Measurements from ENCODE around the gene DSN1. TPM values are rescaled to one million over a fixed set of nuclear protein-coding genes. Genes with fewer than 3 reads are reported as not detected.
A peak's percentile ranks its signal among the peaks of the same experiment; 100 is the strongest.

DSN1 gene
- polyA plus RNA-seq, 2 of the 4 experiments (the other 2 are of a cell fraction), result 38.2 to 41.3 TPM

- POLR2A ChIA-PET, result no interaction called here
- ATAC-seq, result peak; percentile 19 to 40; a peak in 2 of 6 replicates
- DNase-seq (ENCODE audit: low read depth in 1 of 2, low spot score in 1 of 2), result no peak
- Histone ChIP-seq H3K9me3 (no peaks in the 10 kb centered on the region), H3K4me3 (no peak overlapping the region), H3K4me2 (no peak overlapping the region), H3K4me1 (no peaks in the 10 kb centered on the region), H3K27ac (0 out of 6 replicates have a peak overlapping the region, but pooled peaks of 1 of the 2 experiments have one; percentile 15)
- no peak for FAIRE-seq
- 82% methylated on average over 3 of the region's 7 CpGs for WGBS (ENCODE audit: missing lambda C conversion rate)
- TF ChIP-seq CHD2 (IDR thresholded peaks at IDR 0.05; ENCODE audit: low read length, partially characterized antibody), result no peak
- TF ChIP-seq FOXS1 (CRISPR knock-in tag; IDR thresholded peaks at IDR 0.05), result no peak
- no peak for TF ChIP-seq ELK1 (IDR thresholded peaks at IDR 0.05; ENCODE audit: low read depth, low read length)
- TF ChIP-seq RNF2 (IDR thresholded peaks at IDR 0.05; ENCODE audit: borderline replicate concordance, low read depth), result no peak
- no peak for TF ChIP-seq FOSL2 (IDR thresholded peaks at IDR 0.05)
- TF ChIP-seq FOSL2 (CRISPR knock-in tag; IDR thresholded peaks at IDR 0.05), result no peak
- TF ChIP-seq HDAC2 (IDR thresholded peaks at IDR 0.05), result no peak
- no peak for TF ChIP-seq EP300 (IDR thresholded peaks at IDR 0.05)
- TF ChIP-seq HOXB5 (CRISPR knock-in tag; IDR thresholded peaks at IDR 0.05), result no peak
- CTCF ChIA-PET, result interaction anchor here (6.8 kb wide), 1 partner anchor 13 kb away, joined by 48 read pairs; no protein-coding TSS in a partner anchor
These were observed 48.4 kb upstream of the DSN1 start for GRCh38 chr20:36821964-36822437.

- POLR2A ChIA-PET, result no interaction called here
- ATAC-seq, result no peak
- no peaks in the 10 kb centered on the region for H3K4me1 ChIP-seq
- H3K4me2 ChIP-seq, result no peak overlapping the region
- CTCF ChIA-PET, result interaction anchor here (1.3 to 6.8 kb wide), 2 partner anchors 12 to 46 kb away, joined by 3 to 48 read pairs; no protein-coding TSS in a partner anchor
- no peak overlapping the region for H3K27ac ChIP-seq
- no peaks in the 10 kb centered on the region for H3K9me3 ChIP-seq
- DNase-seq (ENCODE audit: low read depth in 1 of 2, low spot score in 1 of 2), result no peak
- WGBS (ENCODE audit: missing lambda C conversion rate), result 90% methylated on average over 5 of the region's 5 CpGs
- TF ChIP-seq EP300 (IDR thresholded peaks at IDR 0.05), result no peak
- no peak for TF ChIP-seq HOXB13 (CRISPR knock-in tag; IDR thresholded peaks at IDR 0.05; ENCODE audit: low read depth)
- TF ChIP-seq CEBPB (IDR thresholded peaks at IDR 0.05), result no peak
- no peak for TF ChIP-seq KDM1A (IDR thresholded peaks at IDR 0.05; ENCODE audit: low read depth)
- TF ChIP-seq PHF8 (IDR thresholded peaks at IDR 0.05; ENCODE audit: borderline replicate concordance, low read depth), result no peak
- no peak for TF ChIP-seq RNF2 (IDR thresholded peaks at IDR 0.05; ENCODE audit: borderline replicate concordance, low read depth)
- TF ChIP-seq RFX5 (IDR thresholded peaks at IDR 0.05), result no peak
- TF ChIP-seq HOXA7 (CRISPR knock-in tag; IDR thresholded peaks at IDR 0.05), result no peak
- TF ChIP-seq NPAS2 (CRISPR knock-in tag; IDR thresholded peaks at IDR 0.05; ENCODE audit: borderline replicate concordance), result no peak
- TF ChIP-seq RAD21 (conservative IDR thresholded peaks at IDR 0.05 in 1 of 2, IDR thresholded peaks at IDR 0.05 in 1 of 2), result no peak
- TF ChIP-seq CHD4 (IDR thresholded peaks at IDR 0.05; ENCODE audit: borderline replicate concordance), result no peak
- TF ChIP-seq HES2 (IDR thresholded peaks at IDR 0.05), result no peak
- TF ChIP-seq ZSCAN20 (CRISPR knock-in tag; IDR thresholded peaks at IDR 0.05), result no peak
- TF ChIP-seq ATOH8 (CRISPR knock-in tag; IDR thresholded peaks at IDR 0.05; ENCODE audit: low read depth), result no peak
- no peak for TF ChIP-seq FOSB (CRISPR knock-in tag; IDR thresholded peaks at IDR 0.05)
- TF ChIP-seq BCL3 (IDR thresholded peaks at IDR 0.05), result no peak
- TF ChIP-seq JUNB (IDR thresholded peaks at IDR 0.05), result no peak
- TF ChIP-seq POLR2AphosphoS2 (conservative IDR thresholded peaks at IDR 0.05; ENCODE audit: low read length), result no peak
- no peak for TF ChIP-seq HDAC2 (IDR thresholded peaks at IDR 0.05)
- no peak for TF ChIP-seq SMC3 (IDR thresholded peaks at IDR 0.05)
- no peak overlapping the region for H3K4me3 ChIP-seq
- no peak for FAIRE-seq
These were observed 47.4 kb upstream of the DSN1 start for GRCh38 chr20:36820928-36821327.
